ENCODE data around the gene SNAPC5.

DNA sequence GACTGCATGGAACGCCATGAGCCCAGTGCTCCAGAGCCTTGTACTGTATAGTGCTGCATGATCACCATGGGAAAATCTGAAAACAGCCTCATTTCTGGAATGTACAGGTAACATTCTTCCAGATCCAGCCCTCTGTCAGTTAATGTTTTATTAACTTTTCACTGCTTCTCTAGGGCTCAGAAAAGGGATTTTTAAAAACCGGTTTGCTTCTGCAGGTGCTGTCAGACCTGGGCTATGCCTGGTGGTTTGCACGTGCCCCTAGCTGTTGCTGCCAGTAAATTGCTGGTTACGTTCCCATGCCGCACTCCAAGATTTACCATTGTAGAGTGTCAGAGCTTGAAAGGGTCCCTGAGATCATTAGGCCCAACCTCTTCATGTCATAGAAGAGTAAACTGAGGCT lies 9.0 kb downstream of the SNAPC5 start:
- TF ChIP-seq, protein P1, sequence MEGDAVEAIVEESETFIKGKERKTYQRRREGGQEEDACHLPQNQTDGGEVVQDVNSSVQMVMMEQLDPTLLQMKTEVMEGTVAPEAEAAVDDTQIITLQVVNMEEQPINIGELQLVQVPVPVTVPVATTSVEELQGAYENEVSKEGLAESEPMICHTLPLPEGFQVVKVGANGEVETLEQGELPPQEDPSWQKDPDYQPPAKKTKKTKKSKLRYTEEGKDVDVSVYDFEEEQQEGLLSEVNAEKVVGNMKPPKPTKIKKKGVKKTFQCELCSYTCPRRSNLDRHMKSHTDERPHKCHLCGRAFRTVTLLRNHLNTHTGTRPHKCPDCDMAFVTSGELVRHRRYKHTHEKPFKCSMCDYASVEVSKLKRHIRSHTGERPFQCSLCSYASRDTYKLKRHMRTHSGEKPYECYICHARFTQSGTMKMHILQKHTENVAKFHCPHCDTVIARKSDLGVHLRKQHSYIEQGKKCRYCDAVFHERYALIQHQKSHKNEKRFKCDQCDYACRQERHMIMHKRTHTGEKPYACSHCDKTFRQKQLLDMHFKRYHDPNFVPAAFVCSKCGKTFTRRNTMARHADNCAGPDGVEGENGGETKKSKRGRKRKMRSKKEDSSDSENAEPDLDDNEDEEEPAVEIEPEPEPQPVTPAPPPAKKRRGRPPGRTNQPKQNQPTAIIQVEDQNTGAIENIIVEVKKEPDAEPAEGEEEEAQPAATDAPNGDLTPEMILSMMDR (conservative IDR thresholded peaks at IDR 0.05; ENCODE audit: low read depth in 2 of 2), result no peak
- no peak for TF ChIP-seq POLR2AphosphoS5 (IDR thresholded peaks at IDR 0.05; ENCODE audit: low read depth)
- TF ChIP-seq CREB1 (CRISPR knock-in tag; IDR thresholded peaks at IDR 0.05; ENCODE audit: low read depth), result no peak
- no peak for TF ChIP-seq EZH2phosphoT487 (IDR thresholded peaks at IDR 0.05; ENCODE audit: unreplicated experiment)
- no peak for TF ChIP-seq EZH2 (IDR thresholded peaks at IDR 0.05; ENCODE audit: low read depth, unreplicated experiment)
- no peak for TF ChIP-seq STAT1 (IDR thresholded peaks at IDR 0.05; ENCODE audit: unreplicated experiment)
- no peak for TF ChIP-seq ZNF331 (CRISPR knock-in tag; IDR thresholded peaks at IDR 0.05; ENCODE audit: low read depth)
- TF ChIP-seq, protein P2, sequence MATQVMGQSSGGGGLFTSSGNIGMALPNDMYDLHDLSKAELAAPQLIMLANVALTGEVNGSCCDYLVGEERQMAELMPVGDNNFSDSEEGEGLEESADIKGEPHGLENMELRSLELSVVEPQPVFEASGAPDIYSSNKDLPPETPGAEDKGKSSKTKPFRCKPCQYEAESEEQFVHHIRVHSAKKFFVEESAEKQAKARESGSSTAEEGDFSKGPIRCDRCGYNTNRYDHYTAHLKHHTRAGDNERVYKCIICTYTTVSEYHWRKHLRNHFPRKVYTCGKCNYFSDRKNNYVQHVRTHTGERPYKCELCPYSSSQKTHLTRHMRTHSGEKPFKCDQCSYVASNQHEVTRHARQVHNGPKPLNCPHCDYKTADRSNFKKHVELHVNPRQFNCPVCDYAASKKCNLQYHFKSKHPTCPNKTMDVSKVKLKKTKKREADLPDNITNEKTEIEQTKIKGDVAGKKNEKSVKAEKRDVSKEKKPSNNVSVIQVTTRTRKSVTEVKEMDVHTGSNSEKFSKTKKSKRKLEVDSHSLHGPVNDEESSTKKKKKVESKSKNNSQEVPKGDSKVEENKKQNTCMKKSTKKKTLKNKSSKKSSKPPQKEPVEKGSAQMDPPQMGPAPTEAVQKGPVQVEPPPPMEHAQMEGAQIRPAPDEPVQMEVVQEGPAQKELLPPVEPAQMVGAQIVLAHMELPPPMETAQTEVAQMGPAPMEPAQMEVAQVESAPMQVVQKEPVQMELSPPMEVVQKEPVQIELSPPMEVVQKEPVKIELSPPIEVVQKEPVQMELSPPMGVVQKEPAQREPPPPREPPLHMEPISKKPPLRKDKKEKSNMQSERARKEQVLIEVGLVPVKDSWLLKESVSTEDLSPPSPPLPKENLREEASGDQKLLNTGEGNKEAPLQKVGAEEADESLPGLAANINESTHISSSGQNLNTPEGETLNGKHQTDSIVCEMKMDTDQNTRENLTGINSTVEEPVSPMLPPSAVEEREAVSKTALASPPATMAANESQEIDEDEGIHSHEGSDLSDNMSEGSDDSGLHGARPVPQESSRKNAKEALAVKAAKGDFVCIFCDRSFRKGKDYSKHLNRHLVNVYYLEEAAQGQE (IDR thresholded peaks at IDR 0.05; ENCODE audit: unreplicated experiment), result no peak
- TF ChIP-seq JUNB (IDR thresholded peaks at IDR 0.05; ENCODE audit: unreplicated experiment), result no peak
- TF ChIP-seq, protein P3, sequence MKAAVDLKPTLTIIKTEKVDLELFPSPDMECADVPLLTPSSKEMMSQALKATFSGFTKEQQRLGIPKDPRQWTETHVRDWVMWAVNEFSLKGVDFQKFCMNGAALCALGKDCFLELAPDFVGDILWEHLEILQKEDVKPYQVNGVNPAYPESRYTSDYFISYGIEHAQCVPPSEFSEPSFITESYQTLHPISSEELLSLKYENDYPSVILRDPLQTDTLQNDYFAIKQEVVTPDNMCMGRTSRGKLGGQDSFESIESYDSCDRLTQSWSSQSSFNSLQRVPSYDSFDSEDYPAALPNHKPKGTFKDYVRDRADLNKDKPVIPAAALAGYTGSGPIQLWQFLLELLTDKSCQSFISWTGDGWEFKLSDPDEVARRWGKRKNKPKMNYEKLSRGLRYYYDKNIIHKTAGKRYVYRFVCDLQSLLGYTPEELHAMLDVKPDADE (IDR thresholded peaks at IDR 0.05), result no peak
- TF ChIP-seq ZNF114 (CRISPR knock-in tag; IDR thresholded peaks at IDR 0.05), result no peak
- TF ChIP-seq, protein P4, sequence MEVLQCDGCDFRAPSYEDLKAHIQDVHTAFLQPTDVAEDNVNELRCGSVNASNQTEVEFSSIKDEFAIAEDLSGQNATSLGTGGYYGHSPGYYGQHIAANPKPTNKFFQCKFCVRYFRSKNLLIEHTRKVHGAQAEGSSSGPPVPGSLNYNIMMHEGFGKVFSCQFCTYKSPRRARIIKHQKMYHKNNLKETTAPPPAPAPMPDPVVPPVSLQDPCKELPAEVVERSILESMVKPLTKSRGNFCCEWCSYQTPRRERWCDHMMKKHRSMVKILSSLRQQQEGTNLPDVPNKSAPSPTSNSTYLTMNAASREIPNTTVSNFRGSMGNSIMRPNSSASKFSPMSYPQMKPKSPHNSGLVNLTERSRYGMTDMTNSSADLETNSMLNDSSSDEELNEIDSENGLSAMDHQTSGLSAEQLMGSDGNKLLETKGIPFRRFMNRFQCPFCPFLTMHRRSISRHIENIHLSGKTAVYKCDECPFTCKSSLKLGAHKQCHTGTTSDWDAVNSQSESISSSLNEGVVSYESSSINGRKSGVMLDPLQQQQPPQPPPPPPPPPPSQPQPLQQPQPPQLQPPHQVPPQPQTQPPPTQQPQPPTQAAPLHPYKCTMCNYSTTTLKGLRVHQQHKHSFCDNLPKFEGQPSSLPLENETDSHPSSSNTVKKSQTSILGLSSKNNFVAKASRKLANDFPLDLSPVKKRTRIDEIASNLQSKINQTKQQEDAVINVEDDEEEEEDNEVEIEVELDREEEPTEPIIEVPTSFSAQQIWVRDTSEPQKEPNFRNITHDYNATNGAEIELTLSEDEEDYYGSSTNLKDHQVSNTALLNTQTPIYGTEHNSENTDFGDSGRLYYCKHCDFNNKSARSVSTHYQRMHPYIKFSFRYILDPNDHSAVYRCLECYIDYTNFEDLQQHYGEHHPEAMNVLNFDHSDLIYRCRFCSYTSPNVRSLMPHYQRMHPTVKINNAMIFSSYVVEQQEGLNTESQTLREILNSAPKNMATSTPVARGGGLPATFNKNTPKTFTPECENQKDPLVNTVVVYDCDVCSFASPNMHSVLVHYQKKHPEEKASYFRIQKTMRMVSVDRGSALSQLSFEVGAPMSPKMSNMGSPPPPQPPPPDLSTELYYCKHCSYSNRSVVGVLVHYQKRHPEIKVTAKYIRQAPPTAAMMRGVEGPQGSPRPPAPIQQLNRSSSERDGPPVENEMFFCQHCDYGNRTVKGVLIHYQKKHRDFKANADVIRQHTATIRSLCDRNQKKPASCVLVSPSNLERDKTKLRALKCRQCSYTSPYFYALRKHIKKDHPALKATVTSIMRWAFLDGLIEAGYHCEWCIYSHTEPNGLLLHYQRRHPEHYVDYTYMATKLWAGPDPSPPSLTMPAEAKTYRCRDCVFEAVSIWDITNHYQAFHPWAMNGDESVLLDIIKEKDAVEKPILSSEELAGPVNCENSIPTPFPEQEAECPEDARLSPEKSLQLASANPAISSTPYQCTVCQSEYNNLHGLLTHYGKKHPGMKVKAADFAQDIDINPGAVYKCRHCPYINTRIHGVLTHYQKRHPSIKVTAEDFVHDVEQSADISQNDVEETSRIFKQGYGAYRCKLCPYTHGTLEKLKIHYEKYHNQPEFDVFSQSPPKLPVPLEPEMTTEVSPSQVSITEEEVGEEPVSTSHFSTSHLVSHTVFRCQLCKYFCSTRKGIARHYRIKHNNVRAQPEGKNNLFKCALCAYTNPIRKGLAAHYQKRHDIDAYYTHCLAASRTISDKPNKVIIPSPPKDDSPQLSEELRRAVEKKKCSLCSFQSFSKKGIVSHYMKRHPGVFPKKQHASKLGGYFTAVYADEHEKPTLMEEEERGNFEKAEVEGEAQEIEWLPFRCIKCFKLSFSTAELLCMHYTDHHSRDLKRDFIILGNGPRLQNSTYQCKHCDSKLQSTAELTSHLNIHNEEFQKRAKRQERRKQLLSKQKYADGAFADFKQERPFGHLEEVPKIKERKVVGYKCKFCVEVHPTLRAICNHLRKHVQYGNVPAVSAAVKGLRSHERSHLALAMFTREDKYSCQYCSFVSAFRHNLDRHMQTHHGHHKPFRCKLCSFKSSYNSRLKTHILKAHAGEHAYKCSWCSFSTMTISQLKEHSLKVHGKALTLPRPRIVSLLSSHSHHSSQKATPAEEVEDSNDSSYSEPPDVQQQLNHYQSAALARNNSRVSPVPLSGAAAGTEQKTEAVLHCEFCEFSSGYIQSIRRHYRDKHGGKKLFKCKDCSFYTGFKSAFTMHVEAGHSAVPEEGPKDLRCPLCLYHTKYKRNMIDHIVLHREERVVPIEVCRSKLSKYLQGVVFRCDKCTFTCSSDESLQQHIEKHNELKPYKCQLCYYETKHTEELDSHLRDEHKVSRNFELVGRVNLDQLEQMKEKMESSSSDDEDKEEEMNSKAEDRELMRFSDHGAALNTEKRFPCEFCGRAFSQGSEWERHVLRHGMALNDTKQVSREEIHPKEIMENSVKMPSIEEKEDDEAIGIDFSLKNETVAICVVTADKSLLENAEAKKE (CRISPR knock-in tag; IDR thresholded peaks at IDR 0.05), result no peak
- TF ChIP-seq NANOG (IDR thresholded peaks at IDR 0.05; ENCODE audit: borderline replicate concordance), result no peak
